ENCODE measurements around the gene DIAPH3.
A peak's percentile ranks its signal among the peaks of the same experiment; 100 is the strongest.

The DIAPH3 gene

GRCh38 chr13:59960683-59961082 is 203.0 kb downstream of the DIAPH3 start:
- no peak for TF ChIP-seq CTCF (IDR thresholded peaks at IDR 0.05; ENCODE audit: low read depth, low read length)
- DNase-seq (ENCODE audit: extremely low read depth, low read depth) = no peak

GRCh38 chr13:59957438-59957837 is 206.3 kb downstream of the DIAPH3 start:
- TF ChIP-seq CTCF (IDR thresholded peaks at IDR 0.05; ENCODE audit: low read depth, low read length) = no peak
- DNase-seq (ENCODE audit: extremely low read depth, low read depth) = no peak

- no peak for TF ChIP-seq CTCF (IDR thresholded peaks at IDR 0.05; ENCODE audit: low read depth, low read length)
- DNase-seq (ENCODE audit: extremely low read depth, low read depth) = no peak
Measured at GRCh38 chr13:59954601-59955000, 209.1 kb downstream of the DIAPH3 start.

GRCh38 chr13:59951011-59951410 is 212.7 kb downstream of the DIAPH3 start:
- no peak for TF ChIP-seq CTCF (IDR thresholded peaks at IDR 0.05; ENCODE audit: low read depth, low read length)
- DNase-seq (ENCODE audit: extremely low read depth, low read depth) = no peak

GRCh38 chr13:59950266-59950665 is 213.5 kb downstream of the DIAPH3 start:
- no peak for TF ChIP-seq CTCF (IDR thresholded peaks at IDR 0.05; ENCODE audit: low read depth, low read length)
- DNase-seq (ENCODE audit: extremely low read depth, low read depth) = no peak

- TF ChIP-seq CTCF (IDR thresholded peaks at IDR 0.05; ENCODE audit: low read depth, low read length) = no peak
- no peak for DNase-seq (ENCODE audit: extremely low read depth, low read depth)
Measured at GRCh38 chr13:59948686-59949085, 215.0 kb downstream of the DIAPH3 start.

- no peak for TF ChIP-seq CTCF (IDR thresholded peaks at IDR 0.05; ENCODE audit: low read depth, low read length)
- DNase-seq (ENCODE audit: extremely low read depth, low read depth) = peak; percentile 31
Measured at GRCh38 chr13:59946944-59947343, 216.8 kb downstream of the DIAPH3 start.

Data from AG09319 (cell line).